ENCODE results near the gene LIME1. TPM values are rescaled to one million over a fixed set of nuclear protein-coding genes. Genes with fewer than 3 reads are reported as not detected.
A peak's percentile ranks its signal among the peaks of the same experiment; 100 is the strongest.

The LIME1 gene
- total and polyA plus RNA-seq, 7 experiments from 2014 or later: 96.8 to 366 (median 107) TPM

GRCh38 chr20:63755933-63756647 is 19.6 kb downstream of the LIME1 start:
- POLR2A ChIA-PET: interaction anchor here (0.8 to 1.7 kb wide), 2 partner anchors 16 to 20 kb away, joined by 3 to 6 read pairs; partner anchors contain the start of gene LIME1
- H3K36me3 ChIP-seq (ENCODE audit: control insufficient read depth in 2 of 3, insufficient read depth in 3 of 3, low read length in 3 of 3): no peaks in the 10 kb centered on the region
- H3K27ac Mint-ChIP-seq: peak overlapping the region in 3 of 9 donors; percentile 8 to 55 (median 29)
- peaks cover 0 to 2% (median 0%) of the 10 kb centered on the region in 11 donors for H3K9me3 Mint-ChIP-seq
- H3K4me1 ChIP-seq (ENCODE audit: control insufficient read depth in 2 of 2, insufficient read depth in 2 of 2, low read length in 2 of 2): peaks cover 3 to 8% of the 10 kb centered on the region in 2 donors
- peaks cover 0 to 24% (median 0%) of the 10 kb centered on the region in 5 donors for H3K27me3 Mint-ChIP-seq
- CTCF ChIA-PET: no interaction called here
- peaks cover 12 to 38% (median 24%) of the 10 kb centered on the region in 7 donors for H3K4me1 Mint-ChIP-seq
- intact Hi-C loops (cut with micrococcal nuclease): no loop called here
- ATAC-seq (no peak), DNase-seq (no peak)
- H3K27me3 ChIP-seq (ENCODE audit: control insufficient read depth in 2 of 2, insufficient read depth in 2 of 2, low read length in 2 of 2): no peaks in the 10 kb centered on the region
- no peak overlapping the region for H3K4me3 ChIP-seq (ENCODE audit: low read length)
- peak overlapping the region in 1 of 10 donors; percentile 23 for H3K4me3 Mint-ChIP-seq
- no peaks in the 10 kb centered on the region for H3K9me3 ChIP-seq (ENCODE audit: control insufficient read depth in 2 of 3, low read length in 3 of 3)
- H3K36me3 Mint-ChIP-seq: no peaks in the 10 kb centered on the region
- H3K27ac ChIP-seq (ENCODE audit: low read depth, low read length): no peak overlapping the region

DNA sequence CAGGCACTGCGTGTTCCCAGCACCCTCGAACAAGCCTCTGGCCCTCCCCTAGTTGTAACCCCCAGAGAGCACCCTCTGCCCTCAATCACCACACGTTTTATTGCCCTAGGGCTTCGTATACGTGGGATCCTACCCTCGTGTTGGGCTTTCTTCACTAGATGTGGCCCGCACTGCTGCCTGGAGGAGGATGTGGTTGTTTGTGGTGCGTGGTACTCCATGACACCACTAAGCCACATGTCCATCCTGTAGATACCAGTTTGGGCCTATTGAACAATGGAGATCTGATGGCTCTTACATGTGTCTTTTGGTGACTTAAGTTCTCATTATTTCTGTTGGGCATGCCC is 20.2 kb downstream of the LIME1 start:
- Mint-ChIP-seq H3K27ac (peak overlapping the region in 3 of 9 donors; percentile 16 to 55 (median 29)), H3K27me3 (peaks cover 0 to 25% (median 0%) of the 10 kb centered on the region in 5 donors), H3K4me1 (peaks cover 12 to 34% (median 21%) of the 10 kb centered on the region in 7 donors), H3K4me3 (peak overlapping the region in 2 of 10 donors; percentile 8 to 23), H3K9me3 (peaks cover 0 to 2% (median 0%) of the 10 kb centered on the region in 11 donors), H3K36me3 (no peaks in the 10 kb centered on the region)
- DNase-seq (peak in 1 of 9 donors; percentile 25), ATAC-seq (no peak)
- Histone ChIP-seq H3K4me1 (ENCODE audit: control insufficient read depth in 2 of 2, insufficient read depth in 2 of 2, low read length in 2 of 2) (peaks cover 0 to 5% of the 10 kb centered on the region in 2 donors), H3K9me3 (ENCODE audit: control insufficient read depth in 2 of 3, low read length in 3 of 3) (no peaks in the 10 kb centered on the region), H3K27ac (ENCODE audit: low read depth, low read length) (no peak overlapping the region), H3K27me3 (ENCODE audit: control insufficient read depth in 2 of 2, insufficient read depth in 2 of 2, low read length in 2 of 2) (no peaks in the 10 kb centered on the region), H3K4me3 (ENCODE audit: low read length) (no peak overlapping the region), H3K36me3 (ENCODE audit: control insufficient read depth in 2 of 3, insufficient read depth in 3 of 3, low read length in 3 of 3) (no peaks in the 10 kb centered on the region)
- POLR2A ChIA-PET: interaction anchor here (0.7 to 1.5 kb wide), 2 partner anchors 20 to 31 kb away, joined by 3 read pairs; partner anchors contain the start of gene LIME1
- intact Hi-C loops (cut with micrococcal nuclease): no loop called here
- CTCF ChIA-PET: no interaction called here

- no peaks in the 10 kb centered on the region for H3K27me3 ChIP-seq (ENCODE audit: control insufficient read depth in 2 of 2, insufficient read depth in 2 of 2, low read length in 2 of 2)
- DNase-seq (no peak), ATAC-seq (no peak)
- H3K9me3 ChIP-seq (ENCODE audit: control insufficient read depth in 2 of 3, low read length in 3 of 3): no peaks in the 10 kb centered on the region
- no peak overlapping the region for H3K27ac Mint-ChIP-seq
- H3K27ac ChIP-seq (ENCODE audit: low read depth, low read length): no peak overlapping the region
- peaks cover 0 to 2% (median 0%) of the 10 kb centered on the region in 11 donors for H3K9me3 Mint-ChIP-seq
- H3K36me3 Mint-ChIP-seq: no peaks in the 10 kb centered on the region
- H3K4me3 ChIP-seq (ENCODE audit: low read length): no peak overlapping the region
- intact Hi-C loops (cut with micrococcal nuclease): no loop called here
- ChIA-PET POLR2A (interaction anchor here (1.5 kb wide), 1 partner anchor 21 kb away, joined by 3 read pairs; the partner anchor contains the start of gene LIME1), CTCF (no interaction called here)
- no peaks in the 10 kb centered on the region for H3K4me1 ChIP-seq (ENCODE audit: control insufficient read depth in 2 of 2, insufficient read depth in 2 of 2, low read length in 2 of 2)
- H3K36me3 ChIP-seq (ENCODE audit: control insufficient read depth in 2 of 3, insufficient read depth in 3 of 3, low read length in 3 of 3): no peaks in the 10 kb centered on the region
- H3K4me3 Mint-ChIP-seq: no peak overlapping the region
- peaks cover 10 to 29% (median 18%) of the 10 kb centered on the region in 7 donors for H3K4me1 Mint-ChIP-seq
- peaks cover 0 to 32% (median 0%) of the 10 kb centered on the region in 5 donors for H3K27me3 Mint-ChIP-seq
These were observed 21.7 kb downstream of the LIME1 start for GRCh38 chr20:63758152-63758551.

DNA sequence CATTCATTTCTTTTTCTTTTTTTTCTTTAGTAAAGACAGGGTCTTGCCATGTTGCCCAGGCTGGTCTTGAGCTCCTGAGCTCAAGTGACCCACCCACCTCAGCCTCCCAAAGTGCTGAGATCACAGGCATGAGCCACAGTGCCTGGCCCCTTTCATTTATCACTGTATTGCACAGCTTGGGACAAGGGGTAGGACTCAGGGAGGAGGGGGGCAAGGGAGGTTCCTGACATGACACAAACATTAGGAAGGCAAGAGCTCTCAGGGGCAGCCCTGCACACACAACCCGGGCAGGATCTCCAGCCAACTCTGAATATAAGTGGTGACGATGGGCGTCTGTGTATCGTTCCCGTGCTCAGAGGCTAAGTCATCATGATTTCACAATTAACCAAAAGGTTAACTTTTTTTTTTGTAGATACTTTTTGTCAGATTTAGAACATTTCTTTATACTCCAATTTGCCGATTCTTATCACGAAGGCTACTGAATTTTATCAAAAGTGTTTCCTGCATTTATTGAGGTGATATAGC is 23.0 kb downstream of the LIME1 start:
- Mint-ChIP-seq H3K27me3 (peaks cover 0 to 33% (median 0%) of the 10 kb centered on the region in 5 donors), H3K4me3 (no peak overlapping the region), H3K9me3 (peaks cover 0 to 2% (median 0%) of the 10 kb centered on the region in 11 donors), H3K4me1 (peaks cover 10 to 20% (median 15%) of the 10 kb centered on the region in 7 donors), H3K36me3 (no peaks in the 10 kb centered on the region), H3K27ac (peak overlapping the region in 1 of 9 donors; percentile 72)
- Histone ChIP-seq H3K27ac (ENCODE audit: low read depth, low read length) (no peak overlapping the region), H3K36me3 (ENCODE audit: control insufficient read depth in 2 of 3, insufficient read depth in 3 of 3, low read length in 3 of 3) (no peaks in the 10 kb centered on the region), H3K4me3 (ENCODE audit: low read length) (no peak overlapping the region), H3K9me3 (ENCODE audit: control insufficient read depth in 2 of 3, low read length in 3 of 3) (no peaks in the 10 kb centered on the region), H3K27me3 (ENCODE audit: control insufficient read depth in 2 of 2, insufficient read depth in 2 of 2, low read length in 2 of 2) (no peaks in the 10 kb centered on the region), H3K4me1 (ENCODE audit: control insufficient read depth in 2 of 2, insufficient read depth in 2 of 2, low read length in 2 of 2) (no peaks in the 10 kb centered on the region)
- ATAC-seq (no peak), DNase-seq (no peak)
- ChIA-PET CTCF (no interaction called here), POLR2A (no interaction called here)
- intact Hi-C loops (cut with micrococcal nuclease): no loop called here

DNA sequence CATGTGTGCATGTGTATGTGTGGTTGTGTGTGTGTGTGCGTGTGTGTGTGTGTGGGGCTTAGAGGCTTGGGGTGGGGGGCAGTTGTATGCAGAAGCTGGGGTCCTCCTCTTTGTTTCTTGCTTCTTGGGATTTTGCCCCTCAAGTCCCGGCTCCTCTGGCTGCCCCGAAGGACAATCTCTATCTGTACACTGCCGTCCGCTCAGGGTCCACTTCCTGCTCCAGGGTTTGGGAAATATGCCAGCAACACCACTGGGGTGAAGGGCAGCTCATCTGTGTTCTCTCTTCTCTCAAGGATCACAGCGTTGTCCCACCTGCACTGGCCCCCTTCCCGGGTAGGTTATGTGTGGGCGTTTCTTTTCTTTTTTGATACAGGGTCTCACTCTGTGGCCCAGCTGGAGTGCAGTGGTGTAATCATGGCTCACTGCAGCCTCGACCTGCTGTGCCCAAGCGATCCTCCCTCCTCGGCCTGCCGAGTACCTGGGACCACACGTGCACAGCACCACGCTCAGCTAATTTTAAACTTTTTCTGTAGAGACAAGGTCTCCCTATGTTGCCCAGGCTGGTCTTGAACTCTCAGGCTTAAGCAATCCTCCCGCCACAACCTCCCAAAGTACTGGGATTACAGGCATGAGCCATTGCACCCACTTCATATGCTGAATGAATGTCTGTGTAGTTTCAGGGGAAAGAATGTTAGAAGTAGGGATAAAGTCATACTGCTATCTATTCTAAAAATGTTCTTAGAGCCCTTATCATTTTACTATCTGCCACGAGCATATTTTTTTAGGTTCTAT is 28.8 kb downstream of the LIME1 start:
- Mint-ChIP-seq H3K27me3 (peaks cover 0 to 16% (median 0%) of the 10 kb centered on the region in 5 donors), H3K36me3 (no peaks in the 10 kb centered on the region), H3K4me3 (no peak overlapping the region), H3K4me1 (no peaks in the 10 kb centered on the region), H3K9me3 (no peaks in the 10 kb centered on the region), H3K27ac (no peak overlapping the region)
- H3K9me3 ChIP-seq (ENCODE audit: control insufficient read depth in 2 of 3, low read length in 3 of 3): no peaks in the 10 kb centered on the region
- no peaks in the 10 kb centered on the region for H3K36me3 ChIP-seq (ENCODE audit: control insufficient read depth in 2 of 3, insufficient read depth in 3 of 3, low read length in 3 of 3)
- H3K4me1 ChIP-seq (ENCODE audit: control insufficient read depth in 2 of 2, insufficient read depth in 2 of 2, low read length in 2 of 2): no peaks in the 10 kb centered on the region
- no peaks in the 10 kb centered on the region for H3K27me3 ChIP-seq (ENCODE audit: control insufficient read depth in 2 of 2, insufficient read depth in 2 of 2, low read length in 2 of 2)
- no peak overlapping the region for H3K4me3 ChIP-seq (ENCODE audit: low read length)
- ChIA-PET POLR2A (no interaction called here), CTCF (no interaction called here)
- intact Hi-C loops (cut with micrococcal nuclease): no loop called here
- no peak for DNase-seq
- no peak for ATAC-seq
- no peak overlapping the region for H3K27ac ChIP-seq (ENCODE audit: low read depth, low read length)

DNA sequence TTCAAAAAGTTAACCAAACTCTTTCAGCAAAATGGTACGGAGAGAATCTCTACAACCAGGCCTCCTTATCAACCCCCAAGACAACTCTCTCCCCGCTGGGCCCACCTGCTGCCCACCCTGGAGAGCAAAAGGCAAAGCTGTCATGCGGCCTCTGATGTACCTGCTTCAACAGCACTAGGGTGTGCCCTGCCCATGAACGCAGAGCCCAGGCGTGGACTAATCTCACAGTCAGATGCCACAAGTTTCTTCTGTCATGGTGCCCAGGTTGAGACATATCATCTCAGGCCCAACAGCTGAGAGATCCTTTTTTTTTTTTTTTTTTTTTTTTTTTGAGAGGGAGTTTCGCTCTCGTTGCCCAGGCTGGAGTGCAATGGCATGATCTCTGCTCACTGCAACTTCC is 29.4 kb downstream of the LIME1 start:
- POLR2A ChIA-PET: no interaction called here
- ATAC-seq (no peak), DNase-seq (no peak)
- Histone ChIP-seq H3K27me3 (ENCODE audit: control insufficient read depth in 2 of 2, insufficient read depth in 2 of 2, low read length in 2 of 2) (no peaks in the 10 kb centered on the region), H3K4me3 (ENCODE audit: low read length) (no peak overlapping the region), H3K9me3 (ENCODE audit: control insufficient read depth in 2 of 3, low read length in 3 of 3) (no peaks in the 10 kb centered on the region), H3K4me1 (ENCODE audit: control insufficient read depth in 2 of 2, insufficient read depth in 2 of 2, low read length in 2 of 2) (no peaks in the 10 kb centered on the region), H3K36me3 (ENCODE audit: control insufficient read depth in 2 of 3, insufficient read depth in 3 of 3, low read length in 3 of 3) (no peaks in the 10 kb centered on the region), H3K27ac (ENCODE audit: low read depth, low read length) (no peak overlapping the region)
- Mint-ChIP-seq H3K27ac (no peak overlapping the region), H3K27me3 (peaks cover 0 to 14% (median 0%) of the 10 kb centered on the region in 5 donors), H3K9me3 (no peaks in the 10 kb centered on the region), H3K36me3 (no peaks in the 10 kb centered on the region), H3K4me3 (no peak overlapping the region), H3K4me1 (no peaks in the 10 kb centered on the region)
- CTCF ChIA-PET: interaction anchor here (1.3 kb wide), 1 partner anchor 11 kb away, joined by 5 read pairs; no protein-coding TSS in a partner anchor
- intact Hi-C loops (cut with micrococcal nuclease): no loop called here

Measured in naive thymus-derived CD4-positive, alpha-beta T cell (primary cell).